ENCODE results near the gene TRMT10B.

GRCh38 chr9:37812773-37813379 is 59.3 kb downstream of the TRMT10B start:
- TF ChIP-seq EZH2 (IDR thresholded peaks at IDR 0.05; ENCODE audit: low read length, missing control alignments) (no peak), CTCF (conservative IDR thresholded peaks at IDR 0.05 in 1 of 2, IDR thresholded peaks at IDR 0.05 in 1 of 2; ENCODE audit: low read depth in 1 of 2, low read length in 2 of 2) (no peak)

All from fibroblast of lung (primary cell).